ENCODE measurements around the gene KNSTRN. TPM values are rescaled to one million over a fixed set of nuclear protein-coding genes. Genes with fewer than 3 reads are reported as not detected.

KNSTRN gene
- total RNA-seq, 3 donors from 2014 or later (not counting 1 experiment from before 2014, with no cell fraction given) = 5.4 to 7.6 (median 5.6) TPM

- Histone ChIP-seq H3K27ac (ENCODE audit: low read length) (no peak overlapping the region), H3K36me3 (ENCODE audit: control insufficient read depth, insufficient read depth, low read length) (no peaks in the 10 kb centered on the region), H3K4me3 (ENCODE audit: low read length) (no peak overlapping the region), H3K9me3 (ENCODE audit: control insufficient read depth, insufficient read depth, low read length) (no peaks in the 10 kb centered on the region), H3K4me1 (ENCODE audit: control insufficient read depth, insufficient read depth, low read length) (peaks cover 49% of the 10 kb centered on the region), H3K27me3 (ENCODE audit: control insufficient read depth, insufficient read depth, low read length) (peaks cover 30% of the 10 kb centered on the region)
- DNase-seq (peak in 1 of 2 donors; percentile 19), ATAC-seq (no peak)
- peaks cover 34 to 64% of the 10 kb centered on the region in 2 donors for H3K4me1 Mint-ChIP-seq
- no peak overlapping the region for H3K4me3 Mint-ChIP-seq
- 76% methylated on average over 12 of the region's 12 CpGs for WGBS (ENCODE audit: insufficient coverage)
- H3K9me3 Mint-ChIP-seq = no peaks in the 10 kb centered on the region
- peaks cover 13 to 27% of the 10 kb centered on the region in 2 donors for H3K27me3 Mint-ChIP-seq (ENCODE audit: low read depth in 2 of 2)
- TF ChIP-seq, protein P1, sequence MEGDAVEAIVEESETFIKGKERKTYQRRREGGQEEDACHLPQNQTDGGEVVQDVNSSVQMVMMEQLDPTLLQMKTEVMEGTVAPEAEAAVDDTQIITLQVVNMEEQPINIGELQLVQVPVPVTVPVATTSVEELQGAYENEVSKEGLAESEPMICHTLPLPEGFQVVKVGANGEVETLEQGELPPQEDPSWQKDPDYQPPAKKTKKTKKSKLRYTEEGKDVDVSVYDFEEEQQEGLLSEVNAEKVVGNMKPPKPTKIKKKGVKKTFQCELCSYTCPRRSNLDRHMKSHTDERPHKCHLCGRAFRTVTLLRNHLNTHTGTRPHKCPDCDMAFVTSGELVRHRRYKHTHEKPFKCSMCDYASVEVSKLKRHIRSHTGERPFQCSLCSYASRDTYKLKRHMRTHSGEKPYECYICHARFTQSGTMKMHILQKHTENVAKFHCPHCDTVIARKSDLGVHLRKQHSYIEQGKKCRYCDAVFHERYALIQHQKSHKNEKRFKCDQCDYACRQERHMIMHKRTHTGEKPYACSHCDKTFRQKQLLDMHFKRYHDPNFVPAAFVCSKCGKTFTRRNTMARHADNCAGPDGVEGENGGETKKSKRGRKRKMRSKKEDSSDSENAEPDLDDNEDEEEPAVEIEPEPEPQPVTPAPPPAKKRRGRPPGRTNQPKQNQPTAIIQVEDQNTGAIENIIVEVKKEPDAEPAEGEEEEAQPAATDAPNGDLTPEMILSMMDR (IDR thresholded peaks at IDR 0.05) = no peak
- no peaks in the 10 kb centered on the region for H3K36me3 Mint-ChIP-seq
- H3K27ac Mint-ChIP-seq = peak overlapping the region in 1 of 2 donors; percentile 48
- intact Hi-C loops (cut with micrococcal nuclease) = no loop called here
Measured at GRCh38 chr15:40438712-40439111, 56.2 kb downstream of the KNSTRN start.

GRCh38 chr15:40439461-40439959 is 57.0 kb downstream of the KNSTRN start:
- 18% methylated on average over 15 of the region's 15 CpGs for WGBS (ENCODE audit: insufficient coverage)
- no peaks in the 10 kb centered on the region for H3K9me3 ChIP-seq (ENCODE audit: control insufficient read depth, insufficient read depth, low read length)
- Mint-ChIP-seq H3K27ac (peak overlapping the region; percentile 70 to 82), H3K4me3 (peak overlapping the region; percentile 95), H3K36me3 (no peaks in the 10 kb centered on the region), H3K4me1 (peaks cover 36 to 72% of the 10 kb centered on the region in 2 donors), H3K27me3 (ENCODE audit: low read depth in 2 of 2) (peaks cover 13 to 24% of the 10 kb centered on the region in 2 donors), H3K9me3 (no peaks in the 10 kb centered on the region)
- intact Hi-C loops (cut with micrococcal nuclease) = no loop called here
- peaks cover 30% of the 10 kb centered on the region for H3K27me3 ChIP-seq (ENCODE audit: control insufficient read depth, insufficient read depth, low read length)
- H3K27ac ChIP-seq (ENCODE audit: low read length) = no peak overlapping the region
- TF ChIP-seq, protein P1 (IDR thresholded peaks at IDR 0.05) = no peak
- peaks cover 51% of the 10 kb centered on the region for H3K4me1 ChIP-seq (ENCODE audit: control insufficient read depth, insufficient read depth, low read length)
- ATAC-seq (no peak), DNase-seq (no peak)
- no peaks in the 10 kb centered on the region for H3K36me3 ChIP-seq (ENCODE audit: control insufficient read depth, insufficient read depth, low read length)
- no peak overlapping the region for H3K4me3 ChIP-seq (ENCODE audit: low read length)

DNA sequence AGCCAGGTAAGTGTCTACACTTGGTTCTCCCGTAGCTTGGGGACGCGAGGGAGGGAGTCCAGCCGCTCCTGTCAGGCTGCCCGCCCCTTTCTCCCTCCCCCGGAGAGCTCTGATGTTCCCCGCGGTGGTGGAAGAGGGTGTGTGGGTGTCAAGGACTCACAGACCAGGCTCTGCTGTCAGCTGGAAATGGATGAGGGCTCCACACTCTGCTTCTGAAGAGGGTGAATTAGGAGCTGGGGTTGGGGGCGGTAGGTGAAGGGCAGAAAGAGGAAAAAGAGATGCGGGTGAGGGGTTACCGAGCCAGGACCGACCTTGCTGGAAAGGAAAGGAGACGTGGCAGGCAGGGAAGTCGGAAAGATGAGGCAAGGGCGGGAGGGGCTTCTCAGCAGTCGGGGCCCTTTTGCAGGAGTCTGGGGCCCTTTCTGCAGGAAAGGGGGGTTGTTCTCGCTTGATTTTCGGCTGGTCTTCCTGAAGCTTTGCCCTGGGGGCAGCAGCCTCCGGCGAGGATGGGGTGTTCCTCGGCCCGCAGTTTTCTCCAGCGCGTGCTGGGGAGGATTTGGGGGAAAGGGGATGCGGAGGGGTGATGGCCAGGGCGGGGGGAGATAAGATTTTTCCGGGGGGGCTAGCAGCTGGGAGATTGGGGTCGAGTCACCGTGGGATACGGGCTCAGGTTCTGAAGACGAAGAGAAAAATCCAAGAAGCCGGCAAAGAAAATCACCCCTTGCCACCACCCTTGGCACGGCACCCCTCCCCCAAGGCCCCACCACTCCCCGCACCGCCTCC is 57.6 kb downstream of the KNSTRN start:
- Histone ChIP-seq H3K27ac (ENCODE audit: low read length) (no peak overlapping the region), H3K9me3 (ENCODE audit: control insufficient read depth, insufficient read depth, low read length) (no peaks in the 10 kb centered on the region), H3K36me3 (ENCODE audit: control insufficient read depth, insufficient read depth, low read length) (no peaks in the 10 kb centered on the region), H3K27me3 (ENCODE audit: control insufficient read depth, insufficient read depth, low read length) (peaks cover 27% of the 10 kb centered on the region), H3K4me3 (ENCODE audit: low read length) (peak overlapping the region; percentile 49), H3K4me1 (ENCODE audit: control insufficient read depth, insufficient read depth, low read length) (peaks cover 50% of the 10 kb centered on the region)
- intact Hi-C loops (cut with micrococcal nuclease) = loop anchor here (5.0 kb wide), 1 partner anchor 67 kb away; no protein-coding TSS in a partner anchor
- peak overlapping the region; percentile 95 for H3K4me3 Mint-ChIP-seq
- peaks cover 13 to 24% of the 10 kb centered on the region in 2 donors for H3K27me3 Mint-ChIP-seq (ENCODE audit: low read depth in 2 of 2)
- no peaks in the 10 kb centered on the region for H3K9me3 Mint-ChIP-seq
- TF ChIP-seq, protein P1 (IDR thresholded peaks at IDR 0.05) = no peak
- no peaks in the 10 kb centered on the region for H3K36me3 Mint-ChIP-seq
- WGBS (ENCODE audit: insufficient coverage) = under 1% methylated on average over 34 of the region's 35 CpGs
- DNase-seq (peak in 1 of 2 donors; percentile 53), ATAC-seq (peak in 1 of 3 donors; percentile 3)
- H3K4me1 Mint-ChIP-seq = peaks cover 43 to 78% of the 10 kb centered on the region in 2 donors
- H3K27ac Mint-ChIP-seq = peak overlapping the region; percentile 70 to 82
